Measurements from ENCODE around the gene SORCS2. TPM values are rescaled to one million over a fixed set of nuclear protein-coding genes. Genes with fewer than 3 reads are reported as not detected.

The SORCS2 gene
- total and polyA plus RNA-seq, 2 of the 13 experiments (the other 11 are each of a cell fraction or from before 2014, with no cell fraction given) = 0.82 to 1.0 TPM

- TF ChIP-seq, protein P1, sequence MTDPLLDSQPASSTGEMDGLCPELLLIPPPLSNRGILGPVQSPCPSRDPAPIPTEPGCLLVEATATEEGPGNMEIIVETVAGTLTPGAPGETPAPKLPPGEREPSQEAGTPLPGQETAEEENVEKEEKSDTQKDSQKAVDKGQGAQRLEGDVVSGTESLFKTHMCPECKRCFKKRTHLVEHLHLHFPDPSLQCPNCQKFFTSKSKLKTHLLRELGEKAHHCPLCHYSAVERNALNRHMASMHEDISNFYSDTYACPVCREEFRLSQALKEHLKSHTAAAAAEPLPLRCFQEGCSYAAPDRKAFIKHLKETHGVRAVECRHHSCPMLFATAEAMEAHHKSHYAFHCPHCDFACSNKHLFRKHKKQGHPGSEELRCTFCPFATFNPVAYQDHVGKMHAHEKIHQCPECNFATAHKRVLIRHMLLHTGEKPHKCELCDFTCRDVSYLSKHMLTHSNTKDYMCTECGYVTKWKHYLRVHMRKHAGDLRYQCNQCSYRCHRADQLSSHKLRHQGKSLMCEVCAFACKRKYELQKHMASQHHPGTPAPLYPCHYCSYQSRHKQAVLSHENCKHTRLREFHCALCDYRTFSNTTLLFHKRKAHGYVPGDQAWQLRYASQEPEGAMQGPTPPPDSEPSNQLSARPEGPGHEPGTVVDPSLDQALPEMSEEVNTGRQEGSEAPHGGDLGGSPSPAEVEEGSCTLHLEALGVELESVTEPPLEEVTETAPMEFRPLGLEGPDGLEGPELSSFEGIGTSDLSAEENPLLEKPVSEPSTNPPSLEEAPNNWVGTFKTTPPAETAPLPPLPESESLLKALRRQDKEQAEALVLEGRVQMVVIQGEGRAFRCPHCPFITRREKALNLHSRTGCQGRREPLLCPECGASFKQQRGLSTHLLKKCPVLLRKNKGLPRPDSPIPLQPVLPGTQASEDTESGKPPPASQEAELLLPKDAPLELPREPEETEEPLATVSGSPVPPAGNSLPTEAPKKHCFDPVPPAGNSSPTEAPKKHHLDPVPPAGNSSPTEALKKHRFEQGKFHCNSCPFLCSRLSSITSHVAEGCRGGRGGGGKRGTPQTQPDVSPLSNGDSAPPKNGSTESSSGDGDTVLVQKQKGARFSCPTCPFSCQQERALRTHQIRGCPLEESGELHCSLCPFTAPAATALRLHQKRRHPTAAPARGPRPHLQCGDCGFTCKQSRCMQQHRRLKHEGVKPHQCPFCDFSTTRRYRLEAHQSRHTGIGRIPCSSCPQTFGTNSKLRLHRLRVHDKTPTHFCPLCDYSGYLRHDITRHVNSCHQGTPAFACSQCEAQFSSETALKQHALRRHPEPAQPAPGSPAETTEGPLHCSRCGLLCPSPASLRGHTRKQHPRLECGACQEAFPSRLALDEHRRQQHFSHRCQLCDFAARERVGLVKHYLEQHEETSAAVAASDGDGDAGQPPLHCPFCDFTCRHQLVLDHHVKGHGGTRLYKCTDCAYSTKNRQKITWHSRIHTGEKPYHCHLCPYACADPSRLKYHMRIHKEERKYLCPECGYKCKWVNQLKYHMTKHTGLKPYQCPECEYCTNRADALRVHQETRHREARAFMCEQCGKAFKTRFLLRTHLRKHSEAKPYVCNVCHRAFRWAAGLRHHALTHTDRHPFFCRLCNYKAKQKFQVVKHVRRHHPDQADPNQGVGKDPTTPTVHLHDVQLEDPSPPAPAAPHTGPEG (CRISPR knock-in tag; IDR thresholded peaks at IDR 0.05) = no peak
These were observed 443.3 kb downstream of the SORCS2 start (continued) for GRCh38 chr4:7635445-7636239.

GRCh38 chr4:7636240-7636508, 443.8 kb downstream of the SORCS2 start:
- Histone ChIP-seq H3K36me3 (replicated peaks in 1 of 2; ENCODE audit: control insufficient read depth in 1 of 2, insufficient read depth in 2 of 2, low read length in 2 of 2) (no peaks in the 10 kb centered on the region), H3K4me2 (ENCODE audit: low read depth, low read length) (no peak overlapping the region), H3K4me1 (ENCODE audit: insufficient read depth, low read length) (peaks cover 42% of the 10 kb centered on the region), H4K20me1 (ENCODE audit: insufficient read depth, low read length) (no peaks in the 10 kb centered on the region), H3K4me3 (replicated peaks in 1 of 3; ENCODE audit: insufficient read depth in 1 of 3, low read depth in 2 of 3, low read length in 3 of 3) (no peak overlapping the region), H2AFZ (ENCODE audit: low read length) (no peak overlapping the region), H3K9ac (ENCODE audit: insufficient read depth, low read depth, low read length) (no peak overlapping the region), H3K27ac (ENCODE audit: extremely low read length, insufficient read depth, low read length) (no peak overlapping the region), H3K9me3 (ENCODE audit: low read length) (no peaks in the 10 kb centered on the region), H3K79me2 (ENCODE audit: insufficient read depth, low read length) (no peaks in the 10 kb centered on the region), H3K27me3 (ENCODE audit: control insufficient read depth in 1 of 2, insufficient read depth in 2 of 2, low read length in 2 of 2) (no peaks in the 10 kb centered on the region)
- ATAC-seq = no peak
- FAIRE-seq = no peak
- DNase-seq (ENCODE audit: low spot score) = no peak
- POLR2A ChIA-PET = no interaction called here
- 92% methylated on average over 11 of the region's 12 CpGs for WGBS (ENCODE audit: low lambda C conversion rate)
- TF ChIP-seq ZNF24 (IDR thresholded peaks at IDR 0.05) (0 out of 2 replicates have a peak, but pooled peaks have one; percentile 14), ZNF468 (CRISPR knock-in tag; IDR thresholded peaks at IDR 0.05) (no peak)
- no TSS peak for BruUV-seq (replicated peaks)
- in situ Hi-C loops (cut with HindIII; ENCODE audit: extremely low pct_ligation_motif_present, low pct_unique_long_range_greater_than_20kb) (no loop called here), intact Hi-C loops (cut with micrococcal nuclease; ENCODE audit: unreplicated experiment) (loop anchor here (10.0 kb wide), 1 partner anchor 101 kb away; no protein-coding TSS in a partner anchor)
- CTCF ChIA-PET (ENCODE audit: low intra/inter-chr PET ratio, low total read pairs) = no interaction called here
